Astrocyte of the cerebellum (primary cell): Measurements from ENCODE around the gene AGBL4.
"Not testable (repeated sequence)": the region's sequence is repeated elsewhere in the genome, so short reads cannot be mapped to it uniquely, and the experiment has no call there.

Source experiments
- DNase-seq: peaks from one replicate; pipeline ENCODE4 v3.0.0-alpha.2; 2011; ENCODE audit warnings: low read depth
- H3K4me3 ChIP-seq: 2 replicates; pipeline ENCODE4 v1.5.1; 2011; ENCODE audit warnings: mild to moderate bottlenecking, low read depth, low read length, moderate library complexity
- in situ Hi-C: cut with HindIII; loops from 2 replicates; pipeline ENCODE4 v1.10.0; 2017; ENCODE audit warnings: low sequenced_read_pairs
- TF ChIP-seq, protein P1 (sequence below): IDR thresholded peaks from 2 replicates; pipeline ENCODE4 v1.5.1; 2012; ENCODE audit warnings: low read length, low read depth, moderate library complexity, mild to moderate bottlenecking; ENCODE audit errors: missing control alignments

AGBL4 gene

DNA sequence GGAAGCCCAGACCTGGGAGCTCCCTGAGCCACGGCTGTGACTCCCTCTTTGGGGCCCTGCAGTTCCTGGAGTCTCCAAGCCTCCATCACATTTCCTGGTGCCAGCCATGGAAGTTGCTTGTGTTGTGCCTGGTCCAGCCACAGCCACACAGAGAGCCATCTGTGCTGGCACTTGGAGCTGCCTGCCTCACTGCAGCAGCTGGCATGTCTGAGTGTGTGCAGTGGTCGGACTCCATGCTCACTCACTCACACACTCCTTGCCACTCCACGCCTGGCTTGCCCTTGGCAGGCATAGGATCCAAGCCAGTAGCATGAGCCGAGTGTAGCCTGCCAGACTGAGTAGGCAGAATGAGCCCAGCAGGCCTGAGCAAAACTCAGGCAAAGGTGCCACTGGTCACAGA is 730.7 kb downstream of the AGBL4 start:
- in situ Hi-C loops: no loop called here
- no peak overlapping the region for H3K4me3 ChIP-seq
- TF ChIP-seq, protein P1, sequence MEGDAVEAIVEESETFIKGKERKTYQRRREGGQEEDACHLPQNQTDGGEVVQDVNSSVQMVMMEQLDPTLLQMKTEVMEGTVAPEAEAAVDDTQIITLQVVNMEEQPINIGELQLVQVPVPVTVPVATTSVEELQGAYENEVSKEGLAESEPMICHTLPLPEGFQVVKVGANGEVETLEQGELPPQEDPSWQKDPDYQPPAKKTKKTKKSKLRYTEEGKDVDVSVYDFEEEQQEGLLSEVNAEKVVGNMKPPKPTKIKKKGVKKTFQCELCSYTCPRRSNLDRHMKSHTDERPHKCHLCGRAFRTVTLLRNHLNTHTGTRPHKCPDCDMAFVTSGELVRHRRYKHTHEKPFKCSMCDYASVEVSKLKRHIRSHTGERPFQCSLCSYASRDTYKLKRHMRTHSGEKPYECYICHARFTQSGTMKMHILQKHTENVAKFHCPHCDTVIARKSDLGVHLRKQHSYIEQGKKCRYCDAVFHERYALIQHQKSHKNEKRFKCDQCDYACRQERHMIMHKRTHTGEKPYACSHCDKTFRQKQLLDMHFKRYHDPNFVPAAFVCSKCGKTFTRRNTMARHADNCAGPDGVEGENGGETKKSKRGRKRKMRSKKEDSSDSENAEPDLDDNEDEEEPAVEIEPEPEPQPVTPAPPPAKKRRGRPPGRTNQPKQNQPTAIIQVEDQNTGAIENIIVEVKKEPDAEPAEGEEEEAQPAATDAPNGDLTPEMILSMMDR: no peak
- DNase-seq: no peak

DNA sequence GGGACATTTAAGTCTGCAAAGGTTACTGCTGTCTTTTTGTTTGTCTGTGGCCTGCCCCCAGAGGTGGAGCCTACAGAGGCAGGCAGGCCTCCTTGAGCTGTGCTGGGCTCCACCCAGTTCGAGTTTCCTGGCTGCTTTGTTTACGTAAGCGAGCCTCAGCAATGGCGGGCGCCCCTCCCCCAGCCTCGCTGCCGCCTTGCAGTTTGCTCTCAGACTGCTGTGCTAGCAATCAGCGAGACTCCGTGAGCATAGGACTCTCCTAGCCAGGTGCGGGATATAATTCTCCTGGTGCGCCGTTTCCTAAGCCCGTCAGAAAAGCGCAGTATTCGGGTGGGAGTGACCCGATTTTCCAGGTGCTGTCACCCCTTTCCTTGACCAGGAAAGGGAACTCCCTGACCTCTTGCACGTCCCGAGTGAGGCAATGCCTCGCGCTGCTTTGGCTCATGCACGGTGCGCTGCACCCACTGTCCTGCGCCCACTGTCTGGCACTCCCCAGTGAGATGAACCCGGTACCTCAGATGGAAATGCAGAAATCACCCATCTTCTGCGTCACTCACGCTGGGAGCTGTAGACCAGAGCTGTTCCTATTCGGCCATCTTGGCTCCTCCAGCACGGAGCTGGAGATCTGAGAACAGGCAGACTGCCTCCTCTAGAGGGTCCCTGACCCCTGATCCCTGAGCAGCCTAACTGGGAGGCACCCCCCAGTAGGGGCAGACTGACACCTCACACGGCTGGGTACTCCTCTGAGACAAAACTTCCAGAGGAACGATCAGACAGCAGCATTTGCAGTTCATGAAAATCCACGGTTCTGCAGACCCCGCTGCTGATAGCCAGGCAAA is 766.3 kb downstream of the AGBL4 start:
- in situ Hi-C loops, DNase-seq, H3K4me3 ChIP-seq: not testable (repeated sequence)

DNA sequence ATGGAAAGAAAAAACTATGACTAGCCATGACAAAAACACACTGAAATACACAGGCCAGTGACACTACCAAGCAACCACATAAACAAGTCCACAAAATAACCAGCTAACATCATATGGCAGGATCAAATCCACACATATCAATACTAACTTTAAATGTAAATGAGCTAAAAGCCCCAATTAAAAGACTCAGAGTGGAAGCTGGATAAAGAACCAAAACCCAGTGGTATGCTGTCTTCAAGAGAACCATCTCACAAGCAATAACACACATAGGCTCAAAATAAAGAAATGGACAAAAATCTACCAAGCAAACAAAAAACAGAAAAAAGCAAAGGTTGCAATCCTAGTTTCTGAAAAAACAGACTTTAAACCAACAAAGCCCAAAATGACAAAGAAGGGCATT is 770.8 kb downstream of the AGBL4 start:
- in situ Hi-C loops: no loop called here
- H3K4me3 ChIP-seq: no peak overlapping the region
- TF ChIP-seq, protein P1: no peak
- DNase-seq: no peak

DNA sequence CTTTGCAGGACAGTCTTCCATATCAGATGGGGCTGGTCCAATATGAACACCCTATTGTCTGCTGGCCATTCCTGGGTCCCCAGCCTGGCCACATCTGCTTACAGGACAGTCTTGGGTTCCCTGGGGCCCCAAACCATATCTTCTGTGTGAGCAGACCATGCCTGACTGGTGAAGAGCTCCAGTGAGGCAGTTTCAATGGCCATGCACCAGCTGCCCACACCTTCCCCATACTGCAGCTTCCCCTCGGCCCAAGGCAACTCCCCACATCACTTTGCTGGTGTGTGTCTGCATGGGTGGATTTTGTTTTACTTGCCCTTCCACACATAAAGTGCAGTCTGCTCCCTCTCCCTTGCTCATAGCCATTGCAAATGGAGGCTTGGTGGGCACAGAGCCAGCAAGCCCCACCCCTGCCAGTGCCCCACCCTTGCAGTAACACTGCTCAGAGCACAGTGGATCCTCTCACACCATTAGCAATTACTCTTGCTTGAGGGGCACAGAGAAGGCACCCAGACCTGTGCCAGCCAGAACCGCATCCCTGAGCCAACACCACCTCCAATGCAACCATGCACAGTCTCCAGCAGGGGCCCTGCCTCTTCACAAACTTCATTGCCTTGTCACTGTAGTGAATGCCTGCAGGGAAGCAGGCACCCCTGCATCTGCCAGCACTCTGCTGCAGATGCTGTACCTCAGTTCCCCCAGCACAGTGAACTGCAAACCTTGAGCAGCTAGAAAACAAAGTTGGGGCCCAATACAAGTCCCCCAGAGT is 772.6 kb downstream of the AGBL4 start:
- no peak for DNase-seq
- TF ChIP-seq, protein P1: no peak
- no peak overlapping the region for H3K4me3 ChIP-seq
- in situ Hi-C loops: no loop called here

DNA sequence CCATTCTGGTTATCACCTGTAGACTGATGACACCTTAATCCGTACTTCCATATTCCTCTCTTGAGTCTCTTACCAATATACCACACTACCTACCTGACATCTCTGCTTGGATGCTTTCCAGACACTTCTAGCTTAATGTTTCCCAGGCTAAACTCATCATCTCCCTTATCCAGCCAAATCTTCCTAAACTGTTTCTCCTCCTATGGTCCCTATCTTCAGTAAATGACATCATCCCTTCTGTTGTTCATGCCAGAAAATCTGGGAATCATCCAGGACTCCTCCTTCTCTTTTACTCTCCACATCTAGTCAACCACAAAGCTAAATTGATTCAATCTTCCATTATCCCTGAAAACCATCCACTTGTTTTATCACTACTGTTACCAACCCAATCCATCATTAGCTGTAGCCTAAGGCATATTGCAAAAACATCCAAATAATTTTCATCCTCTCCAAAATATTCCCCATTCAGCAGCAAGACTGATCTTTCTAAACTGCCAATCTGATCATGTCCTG is 783.0 kb downstream of the AGBL4 start:
- no peak overlapping the region for H3K4me3 ChIP-seq
- no peak for DNase-seq
- in situ Hi-C loops: no loop called here
- TF ChIP-seq, protein P1: no peak

DNA sequence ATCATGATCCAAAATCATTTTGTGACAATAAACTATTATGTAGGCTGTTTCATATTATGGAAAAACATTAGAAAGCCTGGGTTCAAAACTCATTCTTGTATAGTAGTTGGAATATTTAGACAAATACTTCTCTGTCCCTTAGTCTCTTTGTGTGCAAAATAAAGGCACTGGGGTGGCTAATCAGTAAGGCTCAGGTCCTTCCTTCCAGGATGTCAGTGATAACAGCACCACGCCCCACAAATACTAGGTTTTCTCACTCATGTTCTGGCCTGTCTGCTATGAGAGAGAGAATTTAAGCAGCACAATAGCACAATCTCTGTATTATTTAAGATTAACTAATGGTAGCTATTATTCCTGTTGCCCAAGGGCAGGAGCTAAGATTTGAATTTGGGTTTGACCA is 788.8 kb downstream of the AGBL4 start:
- in situ Hi-C loops: no loop called here
- TF ChIP-seq, protein P1: no peak

DNA sequence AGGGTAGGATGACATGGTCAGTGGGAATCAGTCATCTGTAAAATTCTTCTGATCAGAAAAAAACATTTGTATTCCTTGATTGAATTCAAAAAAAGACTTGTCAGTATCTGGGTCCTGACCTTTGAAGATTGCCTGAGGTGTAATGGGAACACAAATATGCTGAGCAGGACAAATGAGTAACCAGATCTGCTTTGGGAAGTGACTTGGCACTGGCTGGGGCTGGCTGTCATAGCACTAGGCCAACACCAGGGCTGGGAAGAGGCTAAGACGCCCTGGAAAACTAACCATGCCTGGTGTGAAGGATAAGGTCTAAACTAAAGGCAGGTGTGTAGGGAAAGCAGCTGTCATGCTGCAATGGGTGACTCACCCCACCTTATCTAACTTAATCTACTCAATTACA is 794.2 kb downstream of the AGBL4 start:
- DNase-seq: no peak
- TF ChIP-seq, protein P1: no peak
- H3K4me3 ChIP-seq: no peak overlapping the region
- in situ Hi-C loops: no loop called here

More for the DNA sequence above, 788.8 kb downstream of the AGBL4 start:
- H3K4me3 ChIP-seq: no peak overlapping the region
- no peak for DNase-seq
